ENCODE measurements around the gene LIPA. TPM values are rescaled to one million over a fixed set of nuclear protein-coding genes. Genes with fewer than 3 reads are reported as not detected.
A peak's percentile ranks its signal among the peaks of the same experiment; 100 is the strongest.
"Not testable (repeated sequence)": the region's sequence is repeated elsewhere in the genome, so short reads cannot be mapped to it uniquely, and the experiment has no call there.

The LIPA gene
- total and polyA plus RNA-seq, 11 donors: 4.8 to 127 (median 18.8) TPM

DNA sequence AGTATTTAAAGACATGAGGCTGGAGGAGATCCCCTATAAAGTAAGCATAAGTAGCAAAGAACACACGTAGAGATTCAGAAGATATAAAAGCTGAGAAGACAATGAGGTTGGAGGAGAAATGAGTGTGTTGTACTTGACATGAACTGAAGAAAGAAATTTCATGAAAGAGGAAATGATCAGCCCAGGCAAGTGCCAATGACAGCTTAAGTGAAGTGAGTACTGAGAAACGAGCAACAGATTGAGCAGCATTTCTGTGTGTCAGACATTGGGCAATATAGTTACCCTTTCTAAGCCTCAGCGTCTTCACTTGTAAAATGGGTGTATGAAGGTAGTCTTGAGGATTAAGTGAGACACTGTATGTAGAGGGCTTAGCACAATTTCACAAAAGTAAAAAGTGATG lies 4.8 kb upstream of the LIPA start:
- DNase-seq: no peak
- TF ChIP-seq, protein P1, sequence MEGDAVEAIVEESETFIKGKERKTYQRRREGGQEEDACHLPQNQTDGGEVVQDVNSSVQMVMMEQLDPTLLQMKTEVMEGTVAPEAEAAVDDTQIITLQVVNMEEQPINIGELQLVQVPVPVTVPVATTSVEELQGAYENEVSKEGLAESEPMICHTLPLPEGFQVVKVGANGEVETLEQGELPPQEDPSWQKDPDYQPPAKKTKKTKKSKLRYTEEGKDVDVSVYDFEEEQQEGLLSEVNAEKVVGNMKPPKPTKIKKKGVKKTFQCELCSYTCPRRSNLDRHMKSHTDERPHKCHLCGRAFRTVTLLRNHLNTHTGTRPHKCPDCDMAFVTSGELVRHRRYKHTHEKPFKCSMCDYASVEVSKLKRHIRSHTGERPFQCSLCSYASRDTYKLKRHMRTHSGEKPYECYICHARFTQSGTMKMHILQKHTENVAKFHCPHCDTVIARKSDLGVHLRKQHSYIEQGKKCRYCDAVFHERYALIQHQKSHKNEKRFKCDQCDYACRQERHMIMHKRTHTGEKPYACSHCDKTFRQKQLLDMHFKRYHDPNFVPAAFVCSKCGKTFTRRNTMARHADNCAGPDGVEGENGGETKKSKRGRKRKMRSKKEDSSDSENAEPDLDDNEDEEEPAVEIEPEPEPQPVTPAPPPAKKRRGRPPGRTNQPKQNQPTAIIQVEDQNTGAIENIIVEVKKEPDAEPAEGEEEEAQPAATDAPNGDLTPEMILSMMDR (IDR thresholded peaks at IDR 0.05): no peak
- no peak for TF ChIP-seq POLR2A (IDR thresholded peaks at IDR 0.05)
- 79 to 87% (median 82%) methylated on average over 3 of the region's 3 CpGs for whole genome bisulfite sequencing, 4 donors
- no peaks in the 10 kb centered on the region for H3K27me3 ChIP-seq
- H3K4me3 ChIP-seq: no peak overlapping the region
- peak overlapping the region in 1 of 12 donors; percentile 79 for H3K27ac ChIP-seq
- no peaks in the 10 kb centered on the region for H3K9me3 ChIP-seq
- H3K4me1 ChIP-seq: peaks cover 0 to 20% (median 5%) of the 10 kb centered on the region in 12 donors
- ATAC-seq: no peak
- intact Hi-C loops (cut with DNase I): loop anchor here in 3 of 10 donors (5.0 to 10.0 kb wide), 3 partner anchors 131 to 306 kb away; partner anchors contain the start of gene IFIT5 (in 1 of the 3)
- no peaks in the 10 kb centered on the region for H3K36me3 ChIP-seq

DNA sequence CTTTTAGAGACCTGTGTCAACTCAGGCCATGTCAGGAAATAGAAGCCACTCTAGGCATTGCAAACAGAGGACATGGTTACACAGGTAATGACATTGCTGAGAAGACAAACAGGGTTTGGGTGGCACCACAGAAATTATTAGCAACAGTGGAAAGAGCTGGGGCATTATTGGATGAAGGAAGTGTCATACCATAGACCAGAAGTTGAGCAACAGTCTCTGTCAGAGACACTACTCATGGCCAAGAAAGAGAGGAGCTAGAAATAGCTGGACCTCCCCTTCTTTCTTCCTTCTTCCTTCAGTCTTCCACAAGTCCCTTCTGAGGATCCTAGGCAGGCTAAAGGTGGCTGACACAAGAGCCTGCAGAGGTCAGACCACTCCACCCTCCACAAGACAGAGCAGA lies 4.2 kb upstream of the LIPA start:
- Histone ChIP-seq H3K4me3 (no peak overlapping the region), H3K27ac (peak overlapping the region in 1 of 12 donors; percentile 79), H3K36me3 (no peaks in the 10 kb centered on the region), H3K4me1 (peaks cover 0 to 23% (median 6%) of the 10 kb centered on the region in 12 donors), H3K27me3 (no peaks in the 10 kb centered on the region), H3K9me3 (no peaks in the 10 kb centered on the region)
- TF ChIP-seq, protein P1 (IDR thresholded peaks at IDR 0.05): no peak
- no peak for TF ChIP-seq POLR2A (IDR thresholded peaks at IDR 0.05)
- intact Hi-C loops (cut with DNase I): loop anchor here in 3 of 10 donors (5.0 to 10.0 kb wide), 3 partner anchors 132 to 307 kb away; partner anchors contain the start of gene IFIT5 (in 1 of the 3)
- ATAC-seq: no peak
- DNase-seq: no peak

DNA sequence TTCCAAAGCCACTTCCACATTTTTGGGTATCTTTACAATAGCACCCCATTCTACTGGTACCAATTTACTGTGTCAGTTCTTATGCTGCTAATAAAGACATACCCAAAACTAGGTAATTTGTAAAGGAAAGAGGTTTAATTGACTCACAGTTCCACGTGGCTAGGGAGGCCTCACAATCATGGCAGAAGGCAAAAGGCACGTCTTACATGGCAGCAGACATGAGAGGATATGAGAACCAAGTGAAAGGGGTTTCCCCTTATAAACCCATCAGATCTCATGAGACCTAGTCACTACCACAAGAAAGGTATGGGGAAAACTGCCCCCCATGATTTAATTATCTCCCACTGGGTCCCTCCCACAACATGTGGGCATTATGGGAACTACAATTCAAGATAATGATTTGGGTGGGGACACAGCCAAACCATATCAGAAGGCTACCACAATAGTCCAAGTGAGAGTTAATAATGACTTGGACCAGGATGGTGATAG lies 3.6 kb upstream of the LIPA start:
- not testable (repeated sequence) for ATAC-seq, H3K27ac ChIP-seq
- WGBS, 4 donors: 86 to 90% (median 87%) methylated on average over 2 of the region's 2 CpGs

DNA sequence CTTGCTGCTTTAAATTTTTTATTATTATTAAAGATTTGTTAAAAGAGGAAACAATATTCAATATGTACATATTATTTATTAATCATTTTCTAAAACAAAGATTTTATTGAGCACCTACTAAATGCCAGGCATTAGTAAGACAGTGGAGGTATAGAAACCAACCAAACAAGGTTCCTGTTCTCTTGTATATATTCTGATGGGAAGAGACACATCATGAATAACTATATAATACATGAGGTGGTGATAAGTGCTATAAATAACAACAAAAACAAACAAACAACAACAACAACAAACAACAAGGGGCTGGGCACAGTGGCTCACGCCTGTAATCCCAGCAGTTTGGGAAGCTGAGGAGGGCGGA lies 630 bp upstream of the LIPA start:
- no peaks in the 10 kb centered on the region for H3K9me3 ChIP-seq
- DNase-seq (no peak), ATAC-seq (no peak)
- H3K4me1 ChIP-seq: peaks cover 0 to 36% (median 7%) of the 10 kb centered on the region in 12 donors
- H3K27ac ChIP-seq: peak overlapping the region in 8 of 12 donors; percentile 70 to 90 (median 82)
- peak overlapping the region in 10 of 12 donors; percentile 70 to 99 (median 92) for H3K4me3 ChIP-seq
- intact Hi-C loops (cut with DNase I): loop anchor here in 1 of 10 donors (10.0 kb wide), 1 partner anchor 163 kb away; the partner anchor contains the start of gene IFIT5
- H3K36me3 ChIP-seq: no peaks in the 10 kb centered on the region
- TF ChIP-seq, protein P1 (IDR thresholded peaks at IDR 0.05): no peak
- no peak for TF ChIP-seq POLR2A (IDR thresholded peaks at IDR 0.05)
- no peaks in the 10 kb centered on the region for H3K27me3 ChIP-seq
- 92 to 100% (median 92%) methylated on average over 2 of the region's 2 CpGs for WGBS, 4 donors

More for the DNA sequence above, 3.6 kb upstream of the LIPA start:
- peaks cover 0 to 26% (median 7%) of the 10 kb centered on the region in 12 donors for H3K4me1 ChIP-seq
- H3K4me3 ChIP-seq, H3K27me3 ChIP-seq, H3K36me3 ChIP-seq, H3K9me3 ChIP-seq, DNase-seq: not testable (repeated sequence)
- intact Hi-C loops (cut with DNase I): loop anchor here in 3 of 10 donors (5.0 to 10.0 kb wide), 3 partner anchors 132 to 307 kb away; partner anchors contain the start of gene IFIT5 (in 1 of the 3)
